Peyer's patch (tissue), 4 donors: Measurements from ENCODE around the gene UGCG.

Experiments
- CTCF ChIP-seq, 6 experiments: fragments of 450-650 bp in 4 of 6; fragments of 200-600 bp in 2 of 6; sonication (generic) in 1 of 6; IDR thresholded peaks; one replicate each; pipeline ENCODE4 v1.5.1; 2017 to 2019; ENCODE audit warnings: antibody characterized with exemption in 6 of 6, mild to moderate bottlenecking in 3 of 6, moderate library complexity in 1 of 6
- POLR2A ChIP-seq, 2 donors: fragments of 450-650 bp; IDR thresholded peaks; one replicate each; pipeline ENCODE4 v1.5.1; 2017; ENCODE audit warnings: antibody characterized with exemption in 2 of 2, mild to moderate bottlenecking in 2 of 2, moderate library complexity in 2 of 2

GRCh38 chr9:111969061-111969460 lies 72.4 kb downstream of the UGCG start:
- TF ChIP-seq CTCF (IDR thresholded peaks at IDR 0.05) (no peak), POLR2A (IDR thresholded peaks at IDR 0.05) (no peak)
